Caco-2 (cell line): ENCODE results near the gene UBASH3B. TPM values are rescaled to one million over a fixed set of nuclear protein-coding genes. Genes with fewer than 3 reads are reported as not detected.
"Not testable (repeated sequence)": the region's sequence is repeated elsewhere in the genome, so short reads cannot be mapped to it uniquely, and the experiment has no call there.

Source experiments
- BruUV-seq: library from RNA; stranded (reverse); fragments of 400-500 nt; replicated peaks from 2 replicates; lab custom pipeline; 2021; lab: Mats Ljungman, UMichigan
- CTCF ChIA-PET: fragments of 300-600 bp; sonication (Branson Sonifier 250); formaldehyde crosslinking; loops from one replicate; lab custom pipeline; 2022; ENCODE audit warnings: antibody characterized with exemption; lab: Charles Lee
- POLR2A ChIA-PET: fragments of 300-600 bp; sonication (Branson Sonifier 250); formaldehyde crosslinking; loops from one replicate; lab custom pipeline; 2022; ENCODE audit warnings: antibody characterized with exemption; lab: Charles Lee
- DNase-seq, 2 experiments: peaks; one replicate each; pipeline versions ENCODE4 v3.0.0 to v3.0.0-alpha.2; 2020 to 2022
- H3K27me3 ChIP-seq: replicated peaks from 2 replicates; pipeline ENCODE4 v1.6.0; 2011; ENCODE audit warnings: low read length; ENCODE audit not compliant: control insufficient read depth, insufficient read depth
- H3K36me3 ChIP-seq: 2 replicates; pipeline ENCODE4 v1.5.1; 2011; ENCODE audit warnings: low read length; ENCODE audit not compliant: control insufficient read depth, insufficient read depth
- H3K4me1 ChIP-seq: fragments of 250-450 bp; sonication (Bioruptor Pico); 2 replicates; pipeline ENCODE4 v1.5.1; 2020; ENCODE audit warnings: mild to moderate bottlenecking
- H3K4me3 ChIP-seq: 2 replicates; pipeline ENCODE4 v1.5.1; 2011; ENCODE audit warnings: low read depth, mild to moderate bottlenecking, control low read depth, low read length
- H3K9me3 ChIP-seq: fragments of 250-450 bp; sonication (Bioruptor Pico); 2 replicates; pipeline ENCODE4 v1.5.1; 2020; ENCODE audit warnings: mild to moderate bottlenecking, moderate library complexity
- H3K27ac Mint-ChIP-seq: one replicate; pipeline ENCODE4 v1.8.0; 2022; ENCODE audit warnings: mixed read lengths; ENCODE audit not compliant: unreplicated experiment
- H3K27me3 Mint-ChIP-seq: one replicate; pipeline ENCODE4 v1.8.0; 2022; ENCODE audit warnings: mixed read lengths; ENCODE audit not compliant: insufficient read depth, unreplicated experiment
- H3K36me3 Mint-ChIP-seq: one replicate; pipeline ENCODE4 v1.8.0; 2022; ENCODE audit warnings: mild to moderate bottlenecking, mixed read lengths; ENCODE audit not compliant: insufficient read depth, unreplicated experiment
- H3K4me1 Mint-ChIP-seq: one replicate; pipeline ENCODE4 v1.8.0; 2022; ENCODE audit warnings: low read depth, mixed read lengths; ENCODE audit not compliant: unreplicated experiment
- H3K4me3 Mint-ChIP-seq: one replicate; pipeline ENCODE4 v1.8.0; 2022; ENCODE audit warnings: mild to moderate bottlenecking, moderate library complexity, mixed read lengths; ENCODE audit not compliant: unreplicated experiment
- H3K9me3 Mint-ChIP-seq: one replicate; pipeline ENCODE4 v1.8.0; 2022; ENCODE audit warnings: mixed read lengths; ENCODE audit not compliant: unreplicated experiment
- CTCF ChIP-seq, 2 experiments: fragments of 200-600 bp in 1 of 2; IDR thresholded peaks; 1 replicate in 1 of 2; 2 replicates in 1 of 2; pipeline versions ENCODE4 v1.5.1 to v1.8.0; 2011 to 2022; ENCODE audit warnings: antibody characterized with exemption in 1 of 2, control low read depth in 1 of 2, inconsistent platforms in 1 of 2, low read depth in 1 of 2, low read length in 1 of 2, mild to moderate bottlenecking in 1 of 2, moderate library complexity in 1 of 2; ENCODE audit not compliant: insufficient read depth in 1 of 2, severe bottlenecking in 1 of 2, unreplicated experiment in 1 of 2
- intact Hi-C: fragments of 100-400 bp; cut with micrococcal nuclease; formaldehyde crosslinking; loops from one replicate; pipeline ENCODE4 v1.10.0; 2022; ENCODE audit not compliant: unreplicated experiment
- total RNA-seq: library from RNA; stranded (reverse); gene quantifications from 2 replicates; pipeline ENCODE4 v1.2.3, GENCODE V29; 2022

The UBASH3B gene
- total RNA-seq, 1 experiment from 2014 or later, result 21.5 TPM

GRCh38 chr11:122823564-122823963 lies 168.0 kb downstream of the UBASH3B start:
- Mint-ChIP-seq H3K27me3 (peaks cover 13% of the 10 kb centered on the region), H3K27ac (no peak overlapping the region), H3K9me3 (peaks cover 24% of the 10 kb centered on the region), H3K4me1 (no peaks in the 10 kb centered on the region), H3K36me3 (no peaks in the 10 kb centered on the region), H3K4me3 (no peak overlapping the region)
- no TSS peak for BruUV-seq
- ChIA-PET CTCF (no interaction called here), POLR2A (no interaction called here)
- peaks cover 13% of the 10 kb centered on the region for H3K9me3 ChIP-seq
- intact Hi-C loops, result no loop called here
- H3K4me3 ChIP-seq, result no peak overlapping the region
- no peak for DNase-seq
- no peaks in the 10 kb centered on the region for H3K36me3 ChIP-seq
- H3K27me3 ChIP-seq, result no peaks in the 10 kb centered on the region
- no peak for TF ChIP-seq CTCF (IDR thresholded peaks at IDR 0.05; ENCODE audit: insufficient read depth in 1 of 2, low read depth in 1 of 2, low read length in 1 of 2, severe bottlenecking in 1 of 2, unreplicated experiment in 1 of 2)
- no peaks in the 10 kb centered on the region for H3K4me1 ChIP-seq

GRCh38 chr11:122829371-122829770 lies 173.8 kb downstream of the UBASH3B start:
- Mint-ChIP-seq H3K9me3 (peaks cover 22% of the 10 kb centered on the region), H3K27me3 (peaks cover 16% of the 10 kb centered on the region)
- BruUV-seq, H3K36me3 ChIP-seq, H3K4me1 Mint-ChIP-seq, H3K36me3 Mint-ChIP-seq, H3K4me1 ChIP-seq, H3K27ac Mint-ChIP-seq, H3K9me3 ChIP-seq, H3K4me3 ChIP-seq, DNase-seq, H3K4me3 Mint-ChIP-seq, H3K27me3 ChIP-seq, intact Hi-C loops, POLR2A ChIA-PET, CTCF ChIA-PET: not testable (repeated sequence)

- H3K4me3 Mint-ChIP-seq, H3K9me3 Mint-ChIP-seq, CTCF ChIA-PET, BruUV-seq, POLR2A ChIA-PET, H3K27me3 ChIP-seq, H3K4me1 Mint-ChIP-seq, H3K4me3 ChIP-seq, H3K36me3 Mint-ChIP-seq, H3K27ac Mint-ChIP-seq, H3K36me3 ChIP-seq, intact Hi-C loops, H3K4me1 ChIP-seq, H3K9me3 ChIP-seq, DNase-seq: not testable (repeated sequence)
- H3K27me3 Mint-ChIP-seq, result peaks cover 15% of the 10 kb centered on the region
Observed at GRCh38 chr11:122832297-122832696, 176.8 kb downstream of the UBASH3B start.

- H3K27ac Mint-ChIP-seq, result no peak overlapping the region
- intact Hi-C loops, result no loop called here
- CTCF ChIA-PET, result no interaction called here
- Histone ChIP-seq H3K9me3 (no peaks in the 10 kb centered on the region), H3K4me1 (no peaks in the 10 kb centered on the region), H3K27me3 (no peaks in the 10 kb centered on the region), H3K4me3 (no peak overlapping the region), H3K36me3 (no peaks in the 10 kb centered on the region)
- POLR2A ChIA-PET, result no interaction called here
- no peaks in the 10 kb centered on the region for H3K36me3 Mint-ChIP-seq
- no peak for TF ChIP-seq CTCF (IDR thresholded peaks at IDR 0.05; ENCODE audit: insufficient read depth in 1 of 2, low read depth in 1 of 2, low read length in 1 of 2, severe bottlenecking in 1 of 2, unreplicated experiment in 1 of 2)
- no peak for DNase-seq
- H3K4me3 Mint-ChIP-seq, result no peak overlapping the region
- no peaks in the 10 kb centered on the region for H3K4me1 Mint-ChIP-seq
- no peaks in the 10 kb centered on the region for H3K9me3 Mint-ChIP-seq
- H3K27me3 Mint-ChIP-seq, result peaks cover 21% of the 10 kb centered on the region
- no TSS peak for BruUV-seq
Observed at GRCh38 chr11:122832721-122833470, 177.4 kb downstream of the UBASH3B start.
